Naive B cell (primary cell): ENCODE data around the gene PYURF. TPM values are rescaled to one million over a fixed set of nuclear protein-coding genes. Genes with fewer than 3 reads are reported as not detected.
"Not testable (repeated sequence)": the region's sequence is repeated elsewhere in the genome, so short reads cannot be mapped to it uniquely, and the experiment has no call there.

Experiments
- ATAC-seq, 2 donors: fragments of 150-1000 bp; cut with Tn5 transposase; 2 replicates each; pipeline ENCODE4 v1.10.0; 2021; ENCODE audit warnings: low read depth in 2 of 2, mild to moderate bottlenecking in 2 of 2, moderate library complexity in 2 of 2
- DNase-seq: peaks from one replicate; pipeline ENCODE4 v3.0.0; 2022
- H3K27ac Mint-ChIP-seq, 6 donors: one replicate each; pipeline ENCODE4 v1.8.0; 2020 to 2022; ENCODE audit warnings: mild to moderate bottlenecking in 6 of 6, mixed read lengths in 6 of 6, moderate library complexity in 5 of 6, inconsistent platforms in 2 of 6
- H3K27me3 Mint-ChIP-seq, 3 donors: one replicate each; pipeline ENCODE4 v1.8.0; 2021 to 2022; ENCODE audit warnings: mixed read lengths in 3 of 3, mild to moderate bottlenecking in 1 of 3
- H3K36me3 Mint-ChIP-seq, 2 donors: one replicate each; pipeline ENCODE4 v1.8.0; 2020 to 2022; ENCODE audit warnings: mixed read lengths in 2 of 2, inconsistent platforms in 1 of 2, mild to moderate bottlenecking in 1 of 2
- H3K4me1 Mint-ChIP-seq, 3 donors: one replicate each; pipeline ENCODE4 v1.8.0; 2020 to 2022; ENCODE audit warnings: mixed read lengths in 3 of 3, inconsistent platforms in 1 of 3, mild to moderate bottlenecking in 1 of 3, moderate library complexity in 1 of 3
- H3K4me3 Mint-ChIP-seq, 8 donors: one replicate each; pipeline ENCODE4 v1.8.0; 2020 to 2022; ENCODE audit warnings: mild to moderate bottlenecking in 8 of 8, mixed read lengths in 8 of 8, moderate library complexity in 8 of 8, inconsistent platforms in 2 of 8
- H3K9me3 Mint-ChIP-seq, 7 donors: one replicate each; pipeline ENCODE4 v1.8.0; 2020 to 2022; ENCODE audit warnings: mixed read lengths in 7 of 7, mild to moderate bottlenecking in 5 of 7, inconsistent platforms in 2 of 7, moderate library complexity in 1 of 7
- polyA plus RNA-seq, 6 donors: library from polyadenylated mRNA; unstranded; fragments of 300-500 nt; fragmentation: Illumina TruSeq; gene quantifications; one replicate each; pipeline ENCODE4 v1.2.3, GENCODE V29; 2021; ENCODE audit warnings: low read depth in 6 of 6

Gene PYURF
- polyA plus RNA-seq, result 100 to 1,000 TPM; 197 to 384 (median 239) TPM

GRCh38 chr4:88523325-88524129 is at the start of gene PYURF:
Gene PYURF (minus strand): TSS chr4:88523776. CDS start chr4:88523700, 76 bp downstream.
- no peaks in the 10 kb centered on the region for H3K27me3 Mint-ChIP-seq
- H3K4me1 Mint-ChIP-seq, result peaks cover 7 to 14% (median 10%) of the 10 kb centered on the region in 3 donors
- peak within 1 kb of the TSS; percentile 91 to 99 (median 97) for H3K4me3 Mint-ChIP-seq
- H3K36me3 Mint-ChIP-seq, result no peaks in the 10 kb centered on the region
- H3K27ac Mint-ChIP-seq, result peak within 1 kb of the TSS; percentile 51 to 97 (median 90)
- DNase-seq, result peak; percentile 67
- peak; percentile 79 to 83 for ATAC-seq
- no peaks in the 10 kb centered on the region for H3K9me3 Mint-ChIP-seq

- Mint-ChIP-seq H3K4me3 (no peak overlapping the region), H3K4me1 (peaks cover 0 to 9% (median 0%) of the 10 kb centered on the region in 3 donors), H3K36me3 (no peaks in the 10 kb centered on the region), H3K27me3 (peaks cover 0 to 8% (median 0%) of the 10 kb centered on the region in 3 donors), H3K27ac (no peak overlapping the region), H3K9me3 (no peaks in the 10 kb centered on the region)
- DNase-seq (no peak), ATAC-seq (no peak)
Measured at GRCh38 chr4:88570001-88570400, 46.4 kb upstream of the PYURF start.

- ATAC-seq (no peak), DNase-seq (no peak)
- Mint-ChIP-seq H3K9me3 (no peaks in the 10 kb centered on the region), H3K4me1 (peaks cover 0 to 9% (median 0%) of the 10 kb centered on the region in 3 donors), H3K36me3 (no peaks in the 10 kb centered on the region), H3K4me3 (no peak overlapping the region), H3K27me3 (peaks cover 0 to 8% (median 0%) of the 10 kb centered on the region in 3 donors), H3K27ac (peak overlapping the region in 1 of 6 donors; percentile 36)
Measured at GRCh38 chr4:88567591-88567990, 44.0 kb upstream of the PYURF start.

GRCh38 chr4:88549815-88550214 is 26.2 kb upstream of the PYURF start:
- no peak for ATAC-seq

DNA sequence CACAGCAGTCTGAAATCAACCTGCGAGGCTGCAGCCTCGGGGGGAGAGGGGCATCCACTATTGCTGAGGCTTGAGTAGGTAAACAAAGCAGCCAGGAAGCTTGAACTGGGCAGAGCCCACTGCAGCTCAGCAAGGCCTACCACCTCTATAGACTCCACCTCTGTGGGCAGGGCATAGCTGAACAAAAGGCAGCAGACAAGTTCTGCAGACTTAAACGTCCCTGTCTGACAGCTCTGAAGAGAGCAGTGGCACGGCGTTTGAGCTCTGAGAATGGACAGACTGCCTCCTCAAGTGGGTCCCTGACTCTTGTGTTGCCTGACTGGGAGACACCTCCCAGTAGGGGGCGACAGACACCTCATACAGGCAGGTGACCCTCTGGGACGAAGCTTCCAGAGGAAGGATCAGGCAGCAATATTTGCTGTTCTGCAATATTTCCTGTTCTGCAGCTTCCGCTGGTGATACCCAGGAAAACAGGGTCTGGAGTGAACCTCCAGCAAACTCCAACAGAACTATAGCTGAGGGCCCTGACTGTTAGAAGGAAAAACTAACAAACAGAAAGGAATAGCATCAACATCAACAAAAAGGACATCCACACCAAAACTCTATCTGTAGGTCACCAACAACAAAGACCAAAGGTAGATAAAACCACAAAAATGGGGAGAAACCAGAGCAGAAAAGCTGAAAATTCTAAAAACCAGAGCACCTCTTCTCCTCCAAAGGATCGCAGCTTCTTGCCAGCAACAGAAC is 15.9 kb upstream of the PYURF start:
- H3K27me3 Mint-ChIP-seq, H3K4me3 Mint-ChIP-seq, H3K4me1 Mint-ChIP-seq, H3K36me3 Mint-ChIP-seq, H3K9me3 Mint-ChIP-seq, ATAC-seq: not testable (repeated sequence)
- peak overlapping the region in 1 of 6 donors; percentile 51 for H3K27ac Mint-ChIP-seq
- DNase-seq, result peak; percentile 59

More at GRCh38 chr4:88549815-88550214, 26.2 kb upstream of the PYURF start:
- Mint-ChIP-seq H3K27me3 (no peaks in the 10 kb centered on the region), H3K4me1 (peaks cover 0 to 3% (median 3%) of the 10 kb centered on the region in 3 donors), H3K9me3 (peaks cover 0 to 3% (median 0%) of the 10 kb centered on the region in 7 donors), H3K4me3 (no peak overlapping the region), H3K27ac (no peak overlapping the region), H3K36me3 (no peaks in the 10 kb centered on the region)
- DNase-seq, result no peak

GRCh38 chr4:88537709-88538108 is 14.1 kb upstream of the PYURF start:
- Mint-ChIP-seq H3K9me3 (no peaks in the 10 kb centered on the region), H3K27ac (no peak overlapping the region), H3K4me3 (no peak overlapping the region), H3K36me3 (no peaks in the 10 kb centered on the region), H3K27me3 (peaks cover 0 to 7% (median 0%) of the 10 kb centered on the region in 3 donors), H3K4me1 (peaks cover 0 to 4% (median 0%) of the 10 kb centered on the region in 3 donors)
- ATAC-seq (no peak), DNase-seq (no peak)

- DNase-seq, result no peak
- Mint-ChIP-seq H3K4me1 (peaks cover 0 to 4% (median 0%) of the 10 kb centered on the region in 3 donors), H3K9me3 (no peaks in the 10 kb centered on the region), H3K27me3 (peaks cover 0 to 7% (median 0%) of the 10 kb centered on the region in 3 donors), H3K36me3 (no peaks in the 10 kb centered on the region), H3K4me3 (no peak overlapping the region), H3K27ac (peak overlapping the region in 1 of 6 donors; percentile 74)
- ATAC-seq, result no peak
Measured at GRCh38 chr4:88535090-88535755, 11.6 kb upstream of the PYURF start.

GRCh38 chr4:88533937-88534750 is 10.6 kb upstream of the PYURF start:
- Mint-ChIP-seq H3K4me3 (no peak overlapping the region), H3K27me3 (no peaks in the 10 kb centered on the region), H3K4me1 (no peaks in the 10 kb centered on the region), H3K9me3 (no peaks in the 10 kb centered on the region), H3K36me3 (no peaks in the 10 kb centered on the region), H3K27ac (peak overlapping the region in 3 of 6 donors; percentile 41 to 90 (median 52))
- ATAC-seq (no peak), DNase-seq (no peak)

GRCh38 chr4:88533088-88533790 is 9.7 kb upstream of the PYURF start:
- H3K27me3 Mint-ChIP-seq, result no peaks in the 10 kb centered on the region
- ATAC-seq (no peak), DNase-seq (no peak)
- no peak overlapping the region for H3K27ac Mint-ChIP-seq
- H3K36me3 Mint-ChIP-seq, result no peaks in the 10 kb centered on the region
- H3K4me3 Mint-ChIP-seq, result no peak overlapping the region
- H3K4me1 Mint-ChIP-seq, result no peaks in the 10 kb centered on the region
- no peaks in the 10 kb centered on the region for H3K9me3 Mint-ChIP-seq

- Mint-ChIP-seq H3K4me1 (no peaks in the 10 kb centered on the region), H3K36me3 (no peaks in the 10 kb centered on the region), H3K9me3 (no peaks in the 10 kb centered on the region), H3K4me3 (no peak overlapping the region), H3K27me3 (no peaks in the 10 kb centered on the region), H3K27ac (no peak overlapping the region)
- no peak for DNase-seq
- ATAC-seq, result no peak
Measured at GRCh38 chr4:88531549-88531948, 8.0 kb upstream of the PYURF start.

GRCh38 chr4:88528861-88529260 is 5.3 kb upstream of the PYURF start:
- no peak overlapping the region for H3K4me3 Mint-ChIP-seq
- DNase-seq, result no peak
- no peaks in the 10 kb centered on the region for H3K27me3 Mint-ChIP-seq
- no peaks in the 10 kb centered on the region for H3K36me3 Mint-ChIP-seq
- no peaks in the 10 kb centered on the region for H3K4me1 Mint-ChIP-seq
- H3K9me3 Mint-ChIP-seq, result no peaks in the 10 kb centered on the region
- H3K27ac Mint-ChIP-seq, result no peak overlapping the region
- no peak for ATAC-seq

DNA sequence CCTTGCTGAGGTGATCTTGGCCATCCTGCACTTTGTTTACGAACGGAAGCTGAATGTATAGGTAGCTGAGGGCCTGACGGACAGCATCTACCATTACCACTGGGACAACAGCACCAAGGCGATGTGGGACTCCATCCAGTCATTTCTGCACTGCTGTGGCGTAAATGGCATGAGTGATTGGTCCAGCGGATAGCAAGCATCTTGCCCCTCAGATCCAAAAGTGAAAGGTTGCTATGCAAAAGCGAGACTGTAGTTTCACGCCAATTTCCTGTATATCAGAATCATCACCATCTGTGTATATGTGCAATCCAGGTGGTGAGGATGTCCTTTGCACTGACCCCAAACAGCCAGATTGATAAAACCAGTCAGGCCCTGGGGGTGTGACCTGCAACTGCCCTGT is 4.2 kb upstream of the PYURF start:
- H3K27me3 Mint-ChIP-seq, result no peaks in the 10 kb centered on the region
- peaks cover 0 to 4% (median 1%) of the 10 kb centered on the region in 3 donors for H3K4me1 Mint-ChIP-seq
- H3K36me3 Mint-ChIP-seq, result no peaks in the 10 kb centered on the region
- no peaks in the 10 kb centered on the region for H3K9me3 Mint-ChIP-seq
- no peak for DNase-seq
- H3K4me3 Mint-ChIP-seq, result peak overlapping the region in 1 of 8 donors; percentile 58
- ATAC-seq, result no peak
- no peak overlapping the region for H3K27ac Mint-ChIP-seq
